Lung (tissue), 12 donors: ENCODE data around the gene HEPACAM2. TPM values are rescaled to one million over a fixed set of nuclear protein-coding genes. Genes with fewer than 3 reads are reported as not detected.

Source experiments
- ATAC-seq: fragments of 200-7000 bp; cut with Tn5 transposase; one replicate; pipeline ENCODE4 v1.9.1; 2020; ENCODE audit warnings: moderate number of reproducible peaks; ENCODE audit not compliant: insufficient read depth, low FRiP score
- DNase-seq, 3 donors: peaks; one replicate each; pipeline ENCODE4 v3.0.0-alpha.2; 2013 to 2017
- H3K27ac ChIP-seq, 2 donors: one replicate each; pipeline ENCODE4 v1.5.1; 2013; ENCODE audit warnings: mild to moderate bottlenecking in 2 of 2, moderate library complexity in 2 of 2, control low read depth in 1 of 2, inconsistent platforms in 1 of 2, low read depth in 1 of 2, low read length in 1 of 2
- H3K27me3 ChIP-seq, 3 donors: one replicate each; pipeline ENCODE4 v1.5.1; 2013; ENCODE audit warnings: low read length in 2 of 3; ENCODE audit not compliant: control insufficient read depth in 3 of 3, insufficient read depth in 3 of 3
- H3K36me3 ChIP-seq, 4 donors: one replicate each; pipeline ENCODE4 v1.5.1; 2013; ENCODE audit warnings: low read length in 4 of 4, mild to moderate bottlenecking in 1 of 4, moderate library complexity in 1 of 4; ENCODE audit not compliant: control insufficient read depth in 4 of 4, insufficient read depth in 4 of 4
- H3K4me1 ChIP-seq, 5 donors: one replicate each; pipeline ENCODE4 v1.5.1; 2013; ENCODE audit warnings: low read length in 5 of 5, mild to moderate bottlenecking in 2 of 5, moderate library complexity in 1 of 5; ENCODE audit not compliant: control insufficient read depth in 5 of 5, insufficient read depth in 5 of 5
- H3K4me3 ChIP-seq: one replicate; pipeline ENCODE4 v1.5.1; 2013; ENCODE audit warnings: mild to moderate bottlenecking, control low read depth, moderate library complexity
- H3K9ac ChIP-seq, 2 donors: one replicate each; pipeline ENCODE4 v1.5.1; 2013; ENCODE audit warnings: low read length in 2 of 2, control low read depth in 1 of 2; ENCODE audit not compliant: insufficient read depth in 1 of 2
- H3K9me3 ChIP-seq, 4 donors: one replicate each; pipeline ENCODE4 v1.5.1; 2013; ENCODE audit warnings: low read length in 3 of 4, mild to moderate bottlenecking in 1 of 4, moderate library complexity in 1 of 4; ENCODE audit not compliant: control insufficient read depth in 4 of 4, insufficient read depth in 3 of 4
- CTCF ChIP-seq: IDR thresholded peaks from 2 replicates; pipeline ENCODE4 v1.5.1; 2012; ENCODE audit warnings: mild to moderate bottlenecking; ENCODE audit errors: control extremely low read depth, extremely low read depth
- WGBS, 2 donors: extraction: QIAGEN DNeasy Blood & Tissue Kit; methylation state at CpG; one replicate each; pipeline ENCODE4 v1.1.7; 2013; 5-methylcytosine and 5-hydroxymethylcytosine counted together
- polyA plus RNA-seq, 2 donors: library from polyadenylated mRNA; stranded (reverse); fragments of 200-250 nt; gene quantifications; one replicate each; pipeline ENCODE4 v1.2.1, GENCODE V29; 2013
- total RNA-seq, 2 donors: library from RNA; depleted of rRNA in 1 of 2; stranded (reverse); fragments of >200 nt in 1 of 2; gene quantifications; one replicate each; pipeline ENCODE4 v1.2.1, GENCODE V29; 2014 to 2021
- donor health status: control.
- donor health status: control.
- donor health status: Bipolar disorder and iron deficiency.
- donor health status: healthy.
- donor health status: DM: yes; HTN: yes; CAD: no.

Gene HEPACAM2
- total and polyA plus RNA-seq, 4 donors: 0.08 to 2.2 (median 0.27) TPM

GRCh38 chr7:93232673-93233018 lies 6.4 kb upstream of the HEPACAM2 start:
- H3K36me3 ChIP-seq: peaks cover 0 to 3% (median 0%) of the 10 kb centered on the region in 4 donors
- H3K27me3 ChIP-seq: no peaks in the 10 kb centered on the region
- H3K4me1 ChIP-seq: peaks cover 0 to 16% (median 4%) of the 10 kb centered on the region in 5 donors
- DNase-seq (peak in 1 of 3 donors; percentile 10), ATAC-seq (no peak)
- no peaks in the 10 kb centered on the region for H3K9me3 ChIP-seq
- 0 to 2% methylated on average over 8 of the region's 8 CpGs for WGBS, 2 donors
- H3K9ac ChIP-seq: peak overlapping the region; percentile 39 to 68
- peak overlapping the region in 1 of 2 donors; percentile 62 for H3K27ac ChIP-seq
- peak overlapping the region; percentile 89 for H3K4me3 ChIP-seq
- no peak for TF ChIP-seq CTCF

GRCh38 chr7:93231799-93232672 lies 5.8 kb upstream of the HEPACAM2 start, which contains the start of gene VPS50:
Gene VPS50, plus strand, starts transcription at chr7:93232366. Its CDS starts 102 bp downstream, at chr7:93232468.
- Histone ChIP-seq H3K9me3 (no peaks in the 10 kb centered on the region), H3K4me1 (peaks cover 0 to 16% (median 4%) of the 10 kb centered on the region in 5 donors), H3K36me3 (peaks cover 0 to 3% (median 0%) of the 10 kb centered on the region in 4 donors), H3K4me3 (peak within 1 kb of the TSS; percentile 89), H3K27ac (peak within 1 kb of the TSS; percentile 4 to 74), H3K9ac (peak within 1 kb of the TSS; percentile 51 to 70), H3K27me3 (no peaks in the 10 kb centered on the region)
- ATAC-seq (peak; percentile 100), DNase-seq (peak; percentile 96 to 98 (median 98))
- WGBS, 2 donors: 0% methylated on average over 40 of the region's 40 CpGs
- TF ChIP-seq CTCF: no peak

- Histone ChIP-seq H3K36me3 (peaks cover 0 to 3% (median 0%) of the 10 kb centered on the region in 4 donors), H3K9ac (peak overlapping the region in 1 of 2 donors; percentile 70), H3K27me3 (no peaks in the 10 kb centered on the region), H3K4me3 (no peak overlapping the region), H3K9me3 (no peaks in the 10 kb centered on the region), H3K4me1 (peaks cover 0 to 16% (median 4%) of the 10 kb centered on the region in 5 donors), H3K27ac (no peak overlapping the region)
- ATAC-seq: no peak
- no peak for TF ChIP-seq CTCF
- no peak for DNase-seq
- 20 to 31% methylated on average over 5 of the region's 5 CpGs for WGBS, 2 donors
Observed at GRCh38 chr7:93231259-93231658, 5.0 kb upstream of the HEPACAM2 start.
